ENCODE measurements around the gene NEDD8. TPM values are rescaled to one million over a fixed set of nuclear protein-coding genes. Genes with fewer than 3 reads are reported as not detected.

Gene NEDD8
- 100 to 1,000 TPM; 126 to 150 TPM for total RNA-seq

DNA sequence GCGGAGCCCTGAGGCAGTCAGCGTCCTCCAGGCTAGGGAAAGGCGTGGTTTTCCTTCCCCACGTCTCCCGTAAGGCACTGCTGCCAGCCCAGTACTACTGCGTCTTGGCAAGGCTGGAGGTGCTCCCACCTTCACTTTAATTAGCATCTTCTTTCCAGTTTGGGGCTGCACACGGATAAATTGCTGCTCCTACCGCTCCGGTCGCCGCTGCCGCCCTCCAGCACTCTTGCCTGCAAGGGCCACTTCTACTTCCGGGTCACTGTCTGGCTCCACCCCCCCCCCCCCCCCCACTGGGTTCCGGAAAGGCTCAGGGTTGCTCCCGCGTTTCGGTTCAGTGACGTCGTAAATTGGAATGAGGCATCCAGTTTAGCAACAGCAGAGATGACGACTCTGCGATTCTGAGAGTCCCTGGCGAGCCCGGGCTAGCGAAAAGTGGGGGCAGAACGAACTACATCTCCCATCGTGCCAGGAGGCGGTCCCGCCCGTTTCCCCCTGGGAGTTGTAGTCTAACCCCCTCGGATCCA is at the start of gene NEDD8:
TSS of gene NEDD8 (minus strand) at position 247 of the 524 bp plus-strand sequence. CDS start at position 147, 100 bp downstream.
- H3K9me3 ChIP-seq = no peaks in the 10 kb centered on the region
- peak within 1 kb of the TSS; percentile 92 for H3K4me3 ChIP-seq
- H3K27ac ChIP-seq = peak within 1 kb of the TSS; percentile 95
- TF ChIP-seq, protein P1, sequence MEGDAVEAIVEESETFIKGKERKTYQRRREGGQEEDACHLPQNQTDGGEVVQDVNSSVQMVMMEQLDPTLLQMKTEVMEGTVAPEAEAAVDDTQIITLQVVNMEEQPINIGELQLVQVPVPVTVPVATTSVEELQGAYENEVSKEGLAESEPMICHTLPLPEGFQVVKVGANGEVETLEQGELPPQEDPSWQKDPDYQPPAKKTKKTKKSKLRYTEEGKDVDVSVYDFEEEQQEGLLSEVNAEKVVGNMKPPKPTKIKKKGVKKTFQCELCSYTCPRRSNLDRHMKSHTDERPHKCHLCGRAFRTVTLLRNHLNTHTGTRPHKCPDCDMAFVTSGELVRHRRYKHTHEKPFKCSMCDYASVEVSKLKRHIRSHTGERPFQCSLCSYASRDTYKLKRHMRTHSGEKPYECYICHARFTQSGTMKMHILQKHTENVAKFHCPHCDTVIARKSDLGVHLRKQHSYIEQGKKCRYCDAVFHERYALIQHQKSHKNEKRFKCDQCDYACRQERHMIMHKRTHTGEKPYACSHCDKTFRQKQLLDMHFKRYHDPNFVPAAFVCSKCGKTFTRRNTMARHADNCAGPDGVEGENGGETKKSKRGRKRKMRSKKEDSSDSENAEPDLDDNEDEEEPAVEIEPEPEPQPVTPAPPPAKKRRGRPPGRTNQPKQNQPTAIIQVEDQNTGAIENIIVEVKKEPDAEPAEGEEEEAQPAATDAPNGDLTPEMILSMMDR (IDR thresholded peaks at IDR 0.05) = no peak
- no peaks in the 10 kb centered on the region for H3K27me3 ChIP-seq
- H3K4me1 ChIP-seq = no peaks in the 10 kb centered on the region
- DNase-seq = peak; percentile 94
- no peaks in the 10 kb centered on the region for H3K36me3 ChIP-seq
- intact Hi-C loops (cut with DNase I) = no loop called here
- peak within 1 kb of the TSS; percentile 79 to 98 for H3K9ac ChIP-seq (ENCODE audit: low read depth in 2 of 2, low read length in 2 of 2)

DNA sequence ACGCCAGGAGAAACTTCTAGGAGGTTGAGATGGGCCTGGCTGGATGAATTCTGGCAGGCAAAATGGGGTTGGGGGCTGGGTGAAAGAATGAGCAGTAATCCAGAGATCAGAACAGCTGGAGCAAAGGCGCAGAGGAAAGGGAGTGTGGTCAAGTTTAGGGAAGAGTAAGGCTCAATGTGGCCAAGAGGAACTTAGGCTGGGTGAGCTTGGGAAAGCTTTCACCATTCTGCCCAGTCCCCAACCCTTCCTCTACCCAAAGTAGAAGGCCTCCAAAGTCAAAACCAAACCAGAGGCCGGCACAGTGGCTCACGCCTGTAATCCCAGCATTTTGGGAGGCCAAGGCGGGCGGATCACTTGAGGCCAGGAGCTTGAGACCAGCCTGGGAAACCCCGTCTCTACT is 49.5 kb upstream of the NEDD8 start:
- H3K4me1 ChIP-seq = no peaks in the 10 kb centered on the region
- H3K36me3 ChIP-seq = no peaks in the 10 kb centered on the region
- H3K9ac ChIP-seq (ENCODE audit: low read depth in 2 of 2, low read length in 2 of 2) = no peak overlapping the region
- H3K27ac ChIP-seq = no peak overlapping the region
- H3K4me3 ChIP-seq = no peak overlapping the region
- DNase-seq = no peak
- intact Hi-C loops (cut with DNase I) = no loop called here
- no peaks in the 10 kb centered on the region for H3K27me3 ChIP-seq
- TF ChIP-seq, protein P1 (IDR thresholded peaks at IDR 0.05) = no peak
- H3K9me3 ChIP-seq = no peaks in the 10 kb centered on the region

DNA sequence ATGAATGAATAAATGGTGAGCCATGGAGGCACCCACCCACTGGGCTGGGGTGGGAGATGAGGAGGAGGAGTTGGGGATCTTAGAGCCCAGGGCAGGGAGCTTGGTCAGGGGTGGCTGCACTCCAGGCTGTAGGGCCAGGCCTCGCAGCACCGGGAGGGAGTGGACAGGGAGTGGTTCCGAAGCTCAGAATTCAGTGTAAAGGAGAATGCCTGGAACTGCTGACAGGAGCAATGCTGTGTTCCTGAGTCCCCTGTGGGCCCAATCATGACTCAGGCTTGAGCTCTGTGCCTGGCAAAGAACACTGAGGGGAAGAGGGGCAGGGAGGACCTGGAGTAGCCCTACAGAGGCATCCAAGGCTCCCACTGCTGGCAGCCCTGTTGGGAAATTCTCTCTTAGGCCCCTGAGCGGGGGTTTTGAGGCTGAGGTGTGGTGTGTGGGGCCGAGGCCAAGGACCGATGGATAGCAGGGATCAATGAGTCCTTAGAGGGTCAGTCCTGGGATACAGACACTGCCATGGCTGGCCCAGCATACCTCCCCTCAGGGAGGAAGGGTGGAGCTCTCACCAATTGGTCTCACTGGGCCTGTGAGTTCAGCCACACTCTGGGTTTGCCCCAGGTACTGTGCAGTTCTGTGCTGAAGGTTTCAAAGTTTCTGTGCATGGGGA is 48.8 kb upstream of the NEDD8 start:
- Histone ChIP-seq H3K27ac (no peak overlapping the region), H3K4me3 (no peak overlapping the region), H3K27me3 (no peaks in the 10 kb centered on the region), H3K9me3 (no peaks in the 10 kb centered on the region), H3K9ac (ENCODE audit: low read depth in 2 of 2, low read length in 2 of 2) (no peak overlapping the region), H3K36me3 (no peaks in the 10 kb centered on the region), H3K4me1 (no peaks in the 10 kb centered on the region)
- DNase-seq = no peak
- TF ChIP-seq, protein P1 (IDR thresholded peaks at IDR 0.05) = no peak
- intact Hi-C loops (cut with DNase I) = no loop called here

DNA sequence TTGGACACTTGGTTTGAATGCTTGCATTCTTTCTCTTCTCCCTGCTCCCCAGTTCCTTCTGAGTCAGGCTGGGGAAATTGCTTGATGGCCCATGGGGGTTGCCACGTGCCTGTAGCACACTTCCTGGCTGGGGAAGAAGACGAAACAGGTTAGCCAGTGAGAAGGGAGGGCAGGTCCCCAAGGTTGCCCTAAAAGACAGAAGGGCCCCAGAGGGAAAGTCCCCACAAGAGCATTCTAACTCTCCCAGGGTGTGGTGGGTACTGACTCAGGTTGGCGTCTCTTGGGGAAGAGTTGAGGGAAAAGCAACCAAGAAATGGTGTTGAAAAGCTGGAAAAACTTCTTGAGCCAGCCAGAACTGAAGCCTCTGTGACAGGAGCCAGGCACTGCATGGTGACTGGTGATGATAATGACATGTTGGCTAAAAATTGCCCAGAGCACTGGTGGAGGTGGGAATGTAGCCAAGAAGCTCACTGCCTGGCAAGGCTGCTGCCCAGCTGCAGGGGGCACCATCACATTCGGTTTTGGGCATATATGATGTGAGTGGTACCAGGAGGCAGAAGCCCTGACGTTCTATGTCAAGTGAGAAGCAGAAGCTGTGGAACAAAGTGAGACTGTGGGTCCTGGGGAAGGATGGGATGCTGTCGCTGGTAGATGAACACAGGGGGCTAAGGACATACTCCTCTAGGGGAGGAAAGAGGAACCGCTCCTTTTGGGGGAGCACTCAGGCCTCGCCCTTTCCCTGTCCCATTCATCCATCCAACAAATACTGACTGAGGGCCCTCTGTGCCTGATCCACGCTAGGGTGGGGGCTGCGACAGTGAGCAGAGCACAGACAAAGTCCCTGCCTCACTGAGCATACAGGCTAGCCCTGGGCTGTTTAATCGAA is 47.4 kb upstream of the NEDD8 start:
- no peaks in the 10 kb centered on the region for H3K36me3 ChIP-seq
- TF ChIP-seq, protein P1 (IDR thresholded peaks at IDR 0.05) = no peak
- no peak overlapping the region for H3K27ac ChIP-seq
- no peak overlapping the region for H3K9ac ChIP-seq (ENCODE audit: low read depth in 2 of 2, low read length in 2 of 2)
- H3K9me3 ChIP-seq = no peaks in the 10 kb centered on the region
- H3K4me3 ChIP-seq = no peak overlapping the region
- no peaks in the 10 kb centered on the region for H3K4me1 ChIP-seq
- H3K27me3 ChIP-seq = no peaks in the 10 kb centered on the region
- intact Hi-C loops (cut with DNase I) = no loop called here
- DNase-seq = no peak

DNA sequence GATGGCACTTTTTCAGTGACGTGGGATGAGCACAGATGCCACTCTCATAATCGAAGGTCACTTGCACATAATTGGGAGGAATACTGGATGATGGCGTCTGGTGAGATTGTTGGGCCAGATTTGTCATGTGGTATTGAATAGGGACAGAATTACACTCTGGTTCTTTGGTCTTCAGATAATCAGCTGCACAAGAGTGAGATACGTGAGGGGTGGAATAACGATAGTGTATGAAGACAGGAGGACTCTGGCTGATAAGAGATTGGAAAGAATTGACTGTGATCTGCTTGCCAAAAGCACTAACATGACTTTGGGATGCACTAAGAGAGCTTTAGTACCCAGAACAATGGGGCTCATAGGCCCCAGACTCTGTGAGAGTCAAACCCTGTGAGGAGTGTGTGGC is 46.3 kb upstream of the NEDD8 start:
- DNase-seq = no peak
- Histone ChIP-seq H3K4me1 (no peaks in the 10 kb centered on the region), H3K36me3 (no peaks in the 10 kb centered on the region), H3K4me3 (no peak overlapping the region), H3K9ac (ENCODE audit: low read depth in 2 of 2, low read length in 2 of 2) (no peak overlapping the region), H3K9me3 (no peaks in the 10 kb centered on the region), H3K27me3 (no peaks in the 10 kb centered on the region), H3K27ac (no peak overlapping the region)
- TF ChIP-seq, protein P1 (IDR thresholded peaks at IDR 0.05) = no peak
- intact Hi-C loops (cut with DNase I) = no loop called here
